LNCaP clone FGC (cell line): ENCODE measurements around the gene ADARB2.

Experiments used
- DNase-seq: peaks from one replicate; pipeline ENCODE4 v3.0.0-alpha.2; 2011; ENCODE audit warnings: low read depth
- H3K4me3 ChIP-seq: 2 replicates; pipeline ENCODE4 v1.5.1; 2011; ENCODE audit warnings: mild to moderate bottlenecking, low read depth, low read length, control low read depth
- TF ChIP-seq, protein P1 (sequence below): IDR thresholded peaks from 2 replicates; pipeline ENCODE4 v1.5.1; 2012; ENCODE audit warnings: mild to moderate bottlenecking; ENCODE audit not compliant: control insufficient read depth, insufficient read depth; ENCODE audit errors: extremely low read depth

The ADARB2 gene

DNA sequence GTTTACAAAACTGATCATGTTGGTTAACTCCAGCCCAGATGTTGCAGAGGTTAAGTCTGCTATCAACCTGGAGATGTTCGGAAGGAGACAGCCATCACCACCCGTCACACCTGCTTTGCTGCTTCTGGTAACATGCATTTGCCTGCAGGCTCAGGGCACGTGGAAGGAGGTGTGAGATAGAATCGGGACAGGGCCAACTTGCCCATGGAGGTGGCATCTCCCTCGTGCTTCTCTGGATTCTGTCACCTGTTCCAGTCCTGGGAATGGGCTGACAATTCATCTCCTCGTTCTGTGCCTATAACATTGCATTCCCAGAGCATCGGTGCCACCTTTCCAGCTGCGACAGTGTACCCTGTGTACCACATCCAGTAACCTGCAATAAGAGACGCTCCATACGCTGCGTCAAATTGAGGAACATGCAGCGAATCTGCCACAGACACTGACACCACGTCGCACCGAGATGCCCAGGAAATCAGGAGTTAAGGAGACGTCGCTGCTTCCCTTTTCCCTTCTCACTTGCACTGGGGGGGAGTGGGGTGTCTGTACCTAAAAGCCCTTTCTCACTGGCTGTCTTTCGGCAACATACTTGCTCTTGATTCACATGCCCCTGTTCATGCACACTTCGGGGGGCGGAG lies 65.8 kb downstream of the ADARB2 start:
- H3K4me3 ChIP-seq, result no peak overlapping the region
- no peak for DNase-seq
- TF ChIP-seq, protein P1, sequence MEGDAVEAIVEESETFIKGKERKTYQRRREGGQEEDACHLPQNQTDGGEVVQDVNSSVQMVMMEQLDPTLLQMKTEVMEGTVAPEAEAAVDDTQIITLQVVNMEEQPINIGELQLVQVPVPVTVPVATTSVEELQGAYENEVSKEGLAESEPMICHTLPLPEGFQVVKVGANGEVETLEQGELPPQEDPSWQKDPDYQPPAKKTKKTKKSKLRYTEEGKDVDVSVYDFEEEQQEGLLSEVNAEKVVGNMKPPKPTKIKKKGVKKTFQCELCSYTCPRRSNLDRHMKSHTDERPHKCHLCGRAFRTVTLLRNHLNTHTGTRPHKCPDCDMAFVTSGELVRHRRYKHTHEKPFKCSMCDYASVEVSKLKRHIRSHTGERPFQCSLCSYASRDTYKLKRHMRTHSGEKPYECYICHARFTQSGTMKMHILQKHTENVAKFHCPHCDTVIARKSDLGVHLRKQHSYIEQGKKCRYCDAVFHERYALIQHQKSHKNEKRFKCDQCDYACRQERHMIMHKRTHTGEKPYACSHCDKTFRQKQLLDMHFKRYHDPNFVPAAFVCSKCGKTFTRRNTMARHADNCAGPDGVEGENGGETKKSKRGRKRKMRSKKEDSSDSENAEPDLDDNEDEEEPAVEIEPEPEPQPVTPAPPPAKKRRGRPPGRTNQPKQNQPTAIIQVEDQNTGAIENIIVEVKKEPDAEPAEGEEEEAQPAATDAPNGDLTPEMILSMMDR, result no peak

DNA sequence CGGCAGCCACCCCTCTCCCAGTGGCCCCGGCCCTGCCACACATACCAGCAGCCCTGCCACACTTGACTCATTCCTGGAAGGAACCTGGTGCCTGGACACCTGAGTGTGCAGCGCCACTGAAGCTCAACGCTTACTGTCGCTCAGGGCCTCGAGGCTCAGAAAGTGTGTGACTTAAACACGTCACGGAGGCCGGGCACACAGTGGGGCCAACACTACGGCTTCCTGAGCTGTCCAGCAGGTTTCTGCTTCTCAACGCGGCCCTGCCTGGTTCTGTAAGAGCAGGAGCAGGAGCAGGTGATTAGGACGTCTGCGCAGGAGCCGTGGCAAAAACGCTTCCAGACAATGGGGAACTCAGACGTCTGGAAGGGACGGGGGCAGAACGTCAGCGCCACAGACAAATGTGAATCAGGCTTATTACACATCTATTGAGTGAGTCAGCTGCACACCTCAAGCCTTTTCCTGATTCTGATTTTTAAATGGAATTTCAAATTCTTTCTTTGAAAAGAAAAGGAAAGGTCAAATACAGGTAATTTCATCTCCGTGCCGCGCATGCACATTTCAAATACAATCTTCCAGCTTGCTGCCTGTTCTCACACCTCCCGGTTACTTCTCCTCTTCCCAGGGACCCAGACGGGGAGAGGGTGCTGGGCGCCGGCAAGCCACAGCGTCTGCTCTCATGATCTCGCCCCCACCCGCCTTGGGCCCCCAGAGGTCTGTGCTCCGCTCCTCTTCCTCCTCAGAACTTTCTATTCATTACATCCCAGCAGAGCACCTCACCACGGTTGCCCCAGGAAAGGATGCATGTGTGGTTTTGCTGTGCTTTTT lies 66.6 kb downstream of the ADARB2 start:
- no peak for DNase-seq
- TF ChIP-seq, protein P1, result no peak

DNA sequence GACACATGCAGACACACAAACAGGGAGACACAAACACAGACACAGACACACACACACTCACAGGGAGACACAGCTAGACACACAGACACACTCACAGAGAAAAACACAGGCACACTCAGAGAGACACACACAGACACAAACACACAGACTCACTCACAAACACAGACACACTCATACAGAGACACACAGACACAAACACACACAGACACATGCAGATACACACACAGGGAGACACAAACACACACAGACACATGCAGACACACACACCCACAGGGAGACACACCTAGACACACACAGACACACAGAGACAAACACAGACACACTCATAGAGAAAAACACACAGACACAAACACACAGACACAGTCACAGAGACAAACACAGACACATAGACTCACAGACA lies 67.9 kb downstream of the ADARB2 start:
- TF ChIP-seq, protein P1, result no peak
- H3K4me3 ChIP-seq, result no peak overlapping the region
- DNase-seq, result no peak

More for the DNA sequence above, 66.6 kb downstream of the ADARB2 start:
- no peak overlapping the region for H3K4me3 ChIP-seq

DNA sequence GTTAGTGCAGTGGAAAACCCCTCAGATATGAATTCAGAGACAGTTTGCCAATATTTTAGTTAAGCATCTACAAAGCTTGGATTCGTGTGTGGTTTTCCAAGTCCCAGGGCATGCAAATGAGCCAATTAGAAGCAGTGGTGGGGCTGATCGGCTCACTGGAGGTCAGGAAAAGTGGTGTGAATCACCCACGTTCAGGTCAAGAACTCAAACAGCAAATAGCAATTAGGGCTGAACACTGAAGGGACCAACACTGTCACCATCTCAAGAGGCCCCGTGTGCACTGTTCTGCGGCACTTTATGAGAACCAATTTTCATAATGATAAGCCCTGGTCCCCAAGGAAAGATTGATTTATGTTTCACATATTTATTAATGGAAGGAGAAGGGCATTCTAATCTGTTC lies 68.9 kb downstream of the ADARB2 start:
- no peak for DNase-seq
- no peak overlapping the region for H3K4me3 ChIP-seq
- TF ChIP-seq, protein P1, result no peak

DNA sequence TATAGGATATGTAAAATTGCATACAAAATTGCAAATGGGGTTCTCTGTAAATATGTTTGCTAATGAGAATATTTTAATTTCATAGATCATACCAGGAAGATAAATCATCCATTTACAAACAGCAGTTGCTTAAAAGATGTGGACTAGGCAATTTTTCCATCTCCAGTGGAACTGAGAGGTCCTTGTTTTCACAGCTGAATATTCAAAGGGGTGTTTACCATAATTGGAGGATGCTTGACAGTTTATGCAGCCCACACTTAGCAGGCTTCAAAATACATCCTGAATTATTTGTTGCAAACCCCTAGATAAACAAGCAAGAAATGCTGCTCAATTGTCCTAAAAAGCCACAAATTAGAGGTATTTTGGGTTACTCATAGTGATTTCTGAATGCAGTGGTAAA lies 69.9 kb downstream of the ADARB2 start:
- H3K4me3 ChIP-seq, result no peak overlapping the region
- TF ChIP-seq, protein P1, result no peak
- no peak for DNase-seq

DNA sequence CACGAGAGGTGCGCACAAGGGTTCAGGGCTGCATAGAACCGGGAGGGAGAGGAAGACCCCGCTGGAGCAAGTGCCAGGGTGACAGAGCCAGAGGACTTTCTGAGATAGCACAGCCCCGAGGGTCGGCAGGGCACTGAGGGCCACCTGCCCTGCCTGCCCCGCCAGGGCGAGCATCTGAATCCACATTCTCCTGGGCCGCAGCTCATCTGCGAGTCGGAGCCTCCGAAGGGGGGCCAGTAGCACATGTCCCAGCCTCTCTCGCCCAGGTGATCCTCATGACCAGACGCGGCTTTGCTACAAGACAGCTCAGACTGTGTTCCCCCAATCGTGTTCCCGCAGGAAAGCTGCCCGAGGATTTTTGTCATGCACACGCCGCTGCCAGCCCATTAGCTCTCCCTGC lies 71.2 kb downstream of the ADARB2 start:
- TF ChIP-seq, protein P1, result no peak
- DNase-seq, result no peak
- no peak overlapping the region for H3K4me3 ChIP-seq

DNA sequence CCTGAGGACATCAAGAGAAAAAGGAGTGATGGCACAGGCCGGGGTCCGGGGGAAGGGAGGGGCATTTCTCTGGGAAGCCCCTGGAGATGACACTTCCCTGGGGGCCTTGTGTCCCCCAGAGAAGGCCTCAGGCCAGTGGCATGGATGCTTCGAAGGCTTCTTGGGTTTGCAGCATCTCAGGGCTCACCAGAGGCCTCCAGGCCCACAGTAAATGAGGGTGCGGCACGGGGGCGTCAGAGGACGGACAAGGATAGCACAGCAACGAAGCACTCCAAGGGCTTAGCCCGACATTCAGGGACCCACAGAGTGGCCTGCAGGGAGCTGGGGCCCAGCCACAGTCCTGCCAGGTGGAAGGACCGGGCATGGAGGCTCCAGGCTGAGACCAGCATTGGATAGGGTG lies 71.6 kb downstream of the ADARB2 start:
- DNase-seq, result no peak
- no peak overlapping the region for H3K4me3 ChIP-seq
- TF ChIP-seq, protein P1, result no peak
